ENCODE measurements around the gene USP20.

The USP20 gene

GRCh38 chr9:129901993-129902739 lies 66.9 kb downstream of the USP20 start:
- ChIA-PET CTCF (no interaction called here), POLR2A (no interaction called here)
- TF ChIP-seq CTCF (IDR thresholded peaks at IDR 0.05; ENCODE audit: insufficient read depth, low read length, missing control alignments), result no peak
- DNase-seq (ENCODE audit: low read depth, low spot score), result no peak
- no peak overlapping the region for H3K4me3 ChIP-seq (ENCODE audit: low read depth, low read length)

DNA sequence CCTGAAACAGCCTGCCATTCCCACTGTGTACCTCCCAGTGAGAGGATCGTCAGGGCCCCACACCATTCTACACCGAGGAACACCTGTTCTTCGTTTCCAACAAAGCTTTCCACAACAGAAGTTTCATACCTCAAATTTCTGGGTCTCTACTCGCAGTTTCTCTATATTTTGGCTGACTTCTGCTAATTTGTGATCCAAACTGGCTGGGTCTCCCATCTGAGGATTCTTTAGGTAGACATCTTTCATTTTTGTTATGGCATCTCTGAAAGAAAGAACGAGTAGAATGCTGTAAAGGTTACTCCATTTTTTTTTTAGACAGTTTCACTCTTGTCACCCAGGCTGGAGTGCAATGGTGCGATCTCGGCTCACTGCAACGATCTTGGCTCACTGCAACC lies 67.5 kb downstream of the USP20 start:
- TF ChIP-seq CTCF (IDR thresholded peaks at IDR 0.05; ENCODE audit: insufficient read depth, low read length, missing control alignments), result no peak
- DNase-seq (ENCODE audit: low read depth, low spot score), result no peak
- H3K4me3 ChIP-seq (ENCODE audit: low read depth, low read length), result no peak overlapping the region
- ChIA-PET POLR2A (no interaction called here), CTCF (interaction anchor here (3.9 kb wide), 1 partner anchor 15 kb away, joined by 10 read pairs; no protein-coding TSS in a partner anchor)

- no peak for TF ChIP-seq CTCF (IDR thresholded peaks at IDR 0.05; ENCODE audit: insufficient read depth, low read length, missing control alignments)
- ChIA-PET POLR2A (no interaction called here), CTCF (interaction anchor here (0.9 to 3.9 kb wide), 3 partner anchors 11 to 149 kb away, joined by 3 to 10 read pairs (median 3); partner anchors contain the start of gene GPR107)
- no peak overlapping the region for H3K4me3 ChIP-seq (ENCODE audit: low read depth, low read length)
- DNase-seq (ENCODE audit: low read depth, low spot score), result no peak
These were observed 69.5 kb downstream of the USP20 start for GRCh38 chr9:129904734-129905133.

DNA sequence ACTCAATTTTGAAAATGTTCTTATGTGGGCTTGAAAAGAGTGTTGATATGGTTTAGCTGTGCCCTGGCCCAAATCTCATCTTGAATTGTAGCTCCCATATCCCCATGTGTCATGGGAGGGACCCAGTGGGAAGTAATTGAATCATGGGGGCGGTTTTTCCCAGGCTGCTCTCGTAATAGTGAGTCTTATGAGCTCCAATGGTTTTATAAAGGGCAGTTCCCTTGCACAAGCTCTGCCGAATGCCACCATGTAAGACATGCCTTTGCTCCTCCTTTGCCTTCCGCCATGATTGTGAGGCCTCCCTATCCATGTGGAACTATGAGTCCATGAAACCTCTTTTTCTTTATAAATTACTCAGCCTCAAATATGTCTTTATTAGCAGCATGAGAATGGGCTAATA lies 71.0 kb downstream of the USP20 start:
- no peak for TF ChIP-seq CTCF (IDR thresholded peaks at IDR 0.05; ENCODE audit: insufficient read depth, low read length, missing control alignments)
- DNase-seq (ENCODE audit: low read depth, low spot score), result no peak
- CTCF ChIA-PET, result interaction anchor here (3.9 kb wide), 1 partner anchor 19 kb away, joined by 10 read pairs; no protein-coding TSS in a partner anchor
- H3K4me3 ChIP-seq (ENCODE audit: low read depth, low read length), result no peak overlapping the region
- POLR2A ChIA-PET, result no interaction called here

DNA sequence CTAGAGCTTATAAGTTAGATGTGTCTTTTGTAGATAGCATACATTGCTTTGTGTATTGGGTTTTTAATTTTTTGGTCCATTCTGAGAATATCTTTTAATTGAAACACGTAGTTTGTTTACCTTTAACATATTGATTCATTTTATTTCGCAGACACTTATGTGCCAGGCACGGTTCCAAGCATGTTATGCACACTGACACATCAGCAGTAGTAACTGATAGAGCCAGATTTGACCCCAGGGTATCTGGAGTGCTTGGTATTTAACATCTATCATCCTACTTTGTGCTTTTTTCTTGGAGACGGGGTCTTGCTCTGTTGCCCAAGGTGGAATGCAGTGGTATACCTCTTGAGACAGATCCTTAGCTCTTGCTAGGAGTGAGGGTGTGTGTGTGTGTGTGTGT lies 71.9 kb downstream of the USP20 start:
- no peak for TF ChIP-seq CTCF (IDR thresholded peaks at IDR 0.05; ENCODE audit: insufficient read depth, low read length, missing control alignments)
- ChIA-PET CTCF (interaction anchor here (1.0 kb wide), 1 partner anchor 160 kb away, joined by 3 read pairs; no protein-coding TSS in a partner anchor), POLR2A (no interaction called here)
- DNase-seq (ENCODE audit: low read depth, low spot score), result no peak
- no peak overlapping the region for H3K4me3 ChIP-seq (ENCODE audit: low read depth, low read length)

- POLR2A ChIA-PET, result no interaction called here
These were observed 73.6 kb downstream of the USP20 start for GRCh38 chr9:129908906-129909305.

More at GRCh38 chr9:129908906-129909305, 73.6 kb downstream of the USP20 start:
- no peak for DNase-seq (ENCODE audit: low read depth, low spot score)
- TF ChIP-seq CTCF (IDR thresholded peaks at IDR 0.05; ENCODE audit: insufficient read depth, low read length, missing control alignments), result no peak
- CTCF ChIA-PET, result no interaction called here
- H3K4me3 ChIP-seq (ENCODE audit: low read depth, low read length), result no peak overlapping the region
